Fibroblast of the aortic adventitia (primary cell): ENCODE measurements around the gene ZFP62. TPM values are rescaled to one million over a fixed set of nuclear protein-coding genes. Genes with fewer than 3 reads are reported as not detected.
A peak's percentile ranks its signal among the peaks of the same experiment; 100 is the strongest.

ENCODE experiments used
- DNase-seq: peaks from one replicate; pipeline ENCODE4 v3.0.0-alpha.2; 2010; ENCODE audit warnings: low read depth
- H3K4me3 ChIP-seq: 2 replicates; pipeline ENCODE4 v1.5.1; 2011; ENCODE audit warnings: low read depth, mild to moderate bottlenecking, control low read depth, low read length, moderate library complexity
- CTCF ChIP-seq: IDR thresholded peaks from 2 replicates; pipeline ENCODE4 v1.5.1; 2011; ENCODE audit warnings: mild to moderate bottlenecking, low read length, control low read depth, inconsistent platforms; ENCODE audit not compliant: insufficient read depth
- small RNA-seq: library from RNA; depleted of rRNA; stranded (forward); fragments of <200 nt; gene quantifications from one replicate; pipeline ENCODE3, GENCODE V24; 2012
- total RNA-seq: library from RNA; depleted of rRNA; stranded (reverse); fragments of >200 nt; gene quantifications from 2 replicates; pipeline ENCODE4 v1.2.3, GENCODE V29; 2012; ENCODE audit warnings: low replicate concordance

ZFP62 gene
- total RNA-seq, 1 donor, result 19.4 TPM

- peak; percentile 17 for TF ChIP-seq CTCF
- DNase-seq, result no peak
- H3K4me3 ChIP-seq, result no peak overlapping the region
These were observed 61.9 kb downstream of the ZFP62 start for GRCh38 chr5:180799194-180799593.

GRCh38 chr5:180798193-180798592, 62.9 kb downstream of the ZFP62 start:
- TF ChIP-seq CTCF, result no peak
- no peak overlapping the region for H3K4me3 ChIP-seq
- no peak for DNase-seq

Small RNA genes within 50 kb of the gene (small RNA-seq; reads per million reads assigned to genes)
- not detected for gene RF00019

Other genes with a start within 250 kb of the ZFP62 start
- 0.09 TPM in 1 of 2 replicates, not detected in the other for gene FLT4, start 211.7 kb downstream of the ZFP62 start, total RNA-seq
- not detected in 2 replicates for gene OR2Y1, start 121.2 kb downstream of the ZFP62 start, total RNA-seq
- 79.4 and 81.1 TPM in 2 replicates for gene MGAT1, start 58.5 kb downstream of the ZFP62 start, total RNA-seq
- not detected in 2 replicates for gene BTNL8, start 37.9 kb upstream of the ZFP62 start, total RNA-seq
- not detected in 2 replicates for gene BTNL3, start 127.6 kb upstream of the ZFP62 start, total RNA-seq
- gene BTNL9, start 179.0 kb upstream of the ZFP62 start, total RNA-seq, result not detected in 2 replicates